ENCODE measurements around the gene MYO15B. TPM values are rescaled to one million over a fixed set of nuclear protein-coding genes. Genes with fewer than 3 reads are reported as not detected.

The MYO15B gene
- total and polyA plus RNA-seq, 2 of the 13 experiments (the other 11 are each of a cell fraction or from before 2014, with no cell fraction given) = 2.8 to 8.1 TPM

- Histone ChIP-seq H3K4me3 (replicated peaks in 1 of 3; ENCODE audit: insufficient read depth in 1 of 3, low read depth in 2 of 3, low read length in 3 of 3) (peak overlapping the region; percentile 77 to 99 (median 99)), H3K27me3 (ENCODE audit: control insufficient read depth in 1 of 2, insufficient read depth in 2 of 2, low read length in 2 of 2) (peaks cover 0 to 5% of the 10 kb centered on the region in 2 experiments; a peak in 1 of 5 replicates), H3K4me1 (ENCODE audit: insufficient read depth, low read length) (peaks cover 36% of the 10 kb centered on the region), H3K36me3 (replicated peaks in 1 of 2; ENCODE audit: control insufficient read depth in 1 of 2, insufficient read depth in 2 of 2, low read length in 2 of 2) (peaks cover 12 to 44% of the 10 kb centered on the region in 2 experiments), H3K9me3 (ENCODE audit: low read length) (no peaks in the 10 kb centered on the region), H3K9ac (ENCODE audit: insufficient read depth, low read depth, low read length) (peak overlapping the region; percentile 92), H4K20me1 (ENCODE audit: insufficient read depth, low read length) (no peaks in the 10 kb centered on the region), H3K27ac (ENCODE audit: extremely low read length, insufficient read depth, low read length) (peak overlapping the region; percentile 73), H3K79me2 (ENCODE audit: insufficient read depth, low read length) (peaks cover 53% of the 10 kb centered on the region), H2AFZ (ENCODE audit: low read length) (no peak overlapping the region), H3K4me2 (ENCODE audit: low read depth, low read length) (peak overlapping the region; percentile 97)
- intact Hi-C loops (cut with micrococcal nuclease; ENCODE audit: unreplicated experiment) (no loop called here), in situ Hi-C loops (cut with HindIII; ENCODE audit: extremely low pct_ligation_motif_present, low pct_unique_long_range_greater_than_20kb) (no loop called here)
- CTCF ChIA-PET (ENCODE audit: low intra/inter-chr PET ratio, low total read pairs) = no interaction called here
- no peak for ATAC-seq
- 69% methylated on average over 10 of the region's 10 CpGs for WGBS (ENCODE audit: low lambda C conversion rate)
- no peak for DNase-seq (ENCODE audit: low spot score)
- no peak for FAIRE-seq
- no peak for TF ChIP-seq HNF4A (CRISPR knock-in tag; IDR thresholded peaks at IDR 0.05)
- 0 out of 2 replicates have a peak, but pooled peaks have one; percentile 59 for TF ChIP-seq FOXO4 (CRISPR knock-in tag; conservative IDR thresholded peaks at IDR 0.05)
- no TSS peak for BruUV-seq (replicated peaks)
- POLR2A ChIA-PET = interaction anchor here (1.3 to 2.6 kb wide), 5 partner anchors 20 to 190 kb away, joined by 4 to 25 read pairs (median 11); partner anchors contain the start of genes SMIM5 and WBP2
Measured at GRCh38 chr17:75665981-75666380, 78.4 kb downstream of the MYO15B start.

- H2AFZ ChIP-seq (ENCODE audit: low read length) = no peak within 1 kb of the TSS
- H3K79me2 ChIP-seq (ENCODE audit: insufficient read depth, low read length) = peaks cover 65% of the 10 kb centered on the region
- under 1% methylated on average over 50 of the region's 55 CpGs for WGBS (ENCODE audit: low lambda C conversion rate)
- H3K4me2 ChIP-seq (ENCODE audit: low read depth, low read length) = peak within 1 kb of the TSS; percentile 97
- H3K9me3 ChIP-seq (ENCODE audit: low read length) = no peaks in the 10 kb centered on the region
- intact Hi-C loops (cut with micrococcal nuclease; ENCODE audit: unreplicated experiment) (loop anchor here (1.0 kb wide), 1 partner anchor 34 kb away; the partner anchor contains the start of gene SMIM5), in situ Hi-C loops (cut with HindIII; ENCODE audit: extremely low pct_ligation_motif_present, low pct_unique_long_range_greater_than_20kb) (no loop called here)
- DNase-seq (ENCODE audit: low spot score) (peak; percentile 98), FAIRE-seq (peak; percentile 99), ATAC-seq (peak; percentile 100)
- ChIA-PET POLR2A (interaction anchor here (0.6 to 2.6 kb wide), 20 partner anchors 8 to 208 kb away, joined by 3 to 25 read pairs (median 4); partner anchors contain the start of genes GALK1, ITGB4, SMIM5 and UNK), CTCF (ENCODE audit: low intra/inter-chr PET ratio, low total read pairs) (interaction anchor here (1.4 kb wide), 1 partner anchor 33 kb away, joined by 3 read pairs; no protein-coding TSS in a partner anchor)
- peak within 1 kb of the TSS; percentile 73 for H3K27ac ChIP-seq (ENCODE audit: extremely low read length, insufficient read depth, low read length)
- H3K27me3 ChIP-seq (ENCODE audit: control insufficient read depth in 1 of 2, insufficient read depth in 2 of 2, low read length in 2 of 2) = peaks cover 0 to 5% of the 10 kb centered on the region in 2 experiments; a peak in 1 of 5 replicates
- BruUV-seq (replicated peaks) = TSS peak; percentile 86
- H3K36me3 ChIP-seq (replicated peaks in 1 of 2; ENCODE audit: control insufficient read depth in 1 of 2, insufficient read depth in 2 of 2, low read length in 2 of 2) = peaks cover 16 to 46% of the 10 kb centered on the region in 2 experiments
- H3K4me1 ChIP-seq (ENCODE audit: insufficient read depth, low read length) = peaks cover 39% of the 10 kb centered on the region
- peak within 1 kb of the TSS; percentile 92 for H3K9ac ChIP-seq (ENCODE audit: insufficient read depth, low read depth, low read length)
- peak within 1 kb of the TSS; percentile 77 to 99 (median 99) for H3K4me3 ChIP-seq (replicated peaks in 1 of 3; ENCODE audit: insufficient read depth in 1 of 3, low read depth in 2 of 3, low read length in 3 of 3)
- peaks cover 6% of the 10 kb centered on the region; the same call in 1 of the 2 replicates for H4K20me1 ChIP-seq (ENCODE audit: insufficient read depth, low read length)
- TF ChIP-seq ZNF337 (CRISPR knock-in tag; IDR thresholded peaks at IDR 0.05; ENCODE audit: borderline replicate concordance, low read depth) = peak; percentile 19; the same call in 1 of the 2 replicates
- TF ChIP-seq MTA1 (CRISPR knock-in tag; IDR thresholded peaks at IDR 0.05; ENCODE audit: borderline replicate concordance) = peak; percentile 74
- TF ChIP-seq GFI1 (CRISPR knock-in tag; IDR thresholded peaks at IDR 0.05; ENCODE audit: borderline replicate concordance) = peak; percentile 25; the same call in 1 of the 2 replicates
- TF ChIP-seq EP300 (IDR thresholded peaks at IDR 0.05; ENCODE audit: low read depth in 2 of 2, low read length in 2 of 2) = 0 out of 4 replicates have a peak, but pooled peaks of 1 of the 2 experiments have one; percentile 28
- no peak for TF ChIP-seq EP300 (CRISPR knock-in tag; IDR thresholded peaks at IDR 0.05; ENCODE audit: borderline replicate concordance)
- TF ChIP-seq ZFYVE20 (CRISPR knock-in tag; IDR thresholded peaks at IDR 0.05; ENCODE audit: borderline replicate concordance, low read depth) = no peak
- TF ChIP-seq KDM4B (CRISPR knock-in tag; IDR thresholded peaks at IDR 0.05) = 0 out of 2 replicates have a peak, but pooled peaks have one; percentile 7
- TF ChIP-seq ZNF749 (CRISPR knock-in tag; IDR thresholded peaks at IDR 0.05; ENCODE audit: borderline replicate concordance) = no peak
- no peak for TF ChIP-seq IKZF4 (CRISPR knock-in tag; IDR thresholded peaks at IDR 0.05; ENCODE audit: borderline replicate concordance, low read depth, not compliant biosample characterization)
- TF ChIP-seq ZC3H4 (CRISPR knock-in tag; IDR thresholded peaks at IDR 0.05; ENCODE audit: borderline replicate concordance) = no peak
- TF ChIP-seq ARHGAP35 (CRISPR knock-in tag; IDR thresholded peaks at IDR 0.05; ENCODE audit: borderline replicate concordance) = 0 out of 2 replicates have a peak, but pooled peaks have one; percentile 33
- TF ChIP-seq SIX1 (CRISPR knock-in tag; IDR thresholded peaks at IDR 0.05; ENCODE audit: borderline replicate concordance) = no peak; the same call in 1 of the 2 replicates
Measured at GRCh38 chr17:75666959-75667790, 79.6 kb downstream of the MYO15B start, which contains the start of the genes RECQL5 and SAP30BP. Gene RECQL5, minus strand, starts transcription at chr17:75667154. Its CDS starts 597 bp downstream, at chr17:75666557. Gene SAP30BP, plus strand, starts transcription at chr17:75667338. Its CDS starts 35 bp downstream, at chr17:75667373.

Data from HepG2 (cell line).